ACC112 (cell line): ENCODE data around the gene PSMB1.
A peak's percentile ranks its signal among the peaks of the same experiment; 100 is the strongest.

Experiments
- H2AFZ ChIP-seq: fragments of 200-600 bp; sonication (generic); one replicate; pipeline ENCODE4 v1.6.0; 2017; ENCODE audit warnings: antibody characterized with exemption, low read length; ENCODE audit not compliant: unreplicated experiment
- H3K27ac ChIP-seq: fragments of 200-600 bp; sonication (generic); 2 replicates; pipeline ENCODE4 v1.5.1; 2014; ENCODE audit warnings: low read depth, mild to moderate bottlenecking, antibody characterized with exemption, low read length, moderate library complexity
- H3K27me3 ChIP-seq: fragments of 200-600 bp; sonication (generic); 2 replicates; pipeline ENCODE4 v1.6.1; 2014; ENCODE audit warnings: mild to moderate bottlenecking, antibody characterized with exemption, low read length, moderate library complexity, mixed read lengths; ENCODE audit not compliant: insufficient read depth
- H3K36me3 ChIP-seq: fragments of 200-600 bp; sonication (generic); 2 replicates; pipeline ENCODE4 v1.6.1; 2016; ENCODE audit warnings: mild to moderate bottlenecking, antibody characterized with exemption, low read length, moderate library complexity, mixed read lengths; ENCODE audit not compliant: insufficient read depth
- H3K4me1 ChIP-seq: fragments of 200-600 bp; sonication (generic); one replicate; pipeline ENCODE4 v1.6.1; 2016; ENCODE audit warnings: low read length, mixed read lengths; ENCODE audit not compliant: insufficient read depth, unreplicated experiment, control insufficient read depth
- H3K4me3 ChIP-seq: fragments of 200-600 bp; sonication (generic); 2 replicates; pipeline ENCODE4 v1.5.1; 2014; ENCODE audit warnings: mild to moderate bottlenecking, low read depth, low read length
- H3K79me2 ChIP-seq: fragments of 200-600 bp; sonication (generic); one replicate; pipeline ENCODE4 v1.6.0; 2016; ENCODE audit warnings: low read length; ENCODE audit not compliant: control insufficient read depth, unreplicated experiment, insufficient read depth

PSMB1 gene

DNA sequence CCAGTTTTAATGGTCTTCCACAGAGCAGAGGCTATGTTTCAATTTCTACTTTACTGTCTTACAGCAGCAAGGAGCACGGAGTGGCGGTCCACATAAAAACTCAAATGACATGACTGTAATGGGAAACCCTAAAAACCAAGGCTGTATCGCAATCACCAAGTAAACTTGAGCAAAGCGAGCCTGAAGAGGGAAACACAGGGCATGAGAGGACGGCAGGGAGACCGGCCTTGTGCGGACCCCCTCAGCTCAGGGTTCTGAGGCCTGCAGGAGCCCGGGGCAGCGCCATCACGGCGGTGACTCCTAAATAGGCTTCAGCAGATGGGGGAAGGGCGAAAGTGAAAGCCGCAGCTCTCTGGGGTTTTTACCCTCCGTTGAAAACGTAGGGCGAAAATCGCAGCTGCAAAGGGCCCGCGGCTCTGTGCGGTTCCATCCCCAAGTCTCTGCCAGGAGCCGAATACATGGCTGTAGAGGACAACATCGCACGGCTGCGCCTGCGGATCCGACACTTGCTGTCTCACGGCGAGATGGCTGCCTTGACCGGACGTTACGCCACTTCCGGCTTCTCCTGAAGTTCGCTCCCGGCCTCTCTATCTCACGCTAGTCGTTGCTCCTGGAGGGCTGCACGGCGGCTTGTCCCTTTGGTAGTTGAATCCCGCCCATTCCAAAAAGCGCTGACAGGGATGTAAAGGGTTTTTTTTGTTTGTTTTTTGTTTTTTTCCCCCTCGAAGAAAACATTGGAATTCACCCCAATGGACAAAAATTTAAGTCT is at the start of gene PSMB1:
Gene PSMB1 (minus strand): TSS at position 543 of the 769 bp plus-strand sequence. CDS start 65 bp downstream, at position 478.
- Histone ChIP-seq H3K4me3 (peak within 1 kb of the TSS; percentile 98), H3K4me1 (peaks cover 38% of the 10 kb centered on the region), H3K27me3 (no peaks in the 10 kb centered on the region), H2AFZ (peak within 1 kb of the TSS; percentile 99), H3K27ac (peak within 1 kb of the TSS; percentile 90), H3K36me3 (peaks cover 21% of the 10 kb centered on the region), H3K79me2 (peaks cover 91% of the 10 kb centered on the region)

- Histone ChIP-seq H3K27ac (no peak overlapping the region), H3K27me3 (peaks cover 83% of the 10 kb centered on the region)
These were observed 44.2 kb upstream of the PSMB1 start for GRCh38 chr6:170597278-170597677.

DNA sequence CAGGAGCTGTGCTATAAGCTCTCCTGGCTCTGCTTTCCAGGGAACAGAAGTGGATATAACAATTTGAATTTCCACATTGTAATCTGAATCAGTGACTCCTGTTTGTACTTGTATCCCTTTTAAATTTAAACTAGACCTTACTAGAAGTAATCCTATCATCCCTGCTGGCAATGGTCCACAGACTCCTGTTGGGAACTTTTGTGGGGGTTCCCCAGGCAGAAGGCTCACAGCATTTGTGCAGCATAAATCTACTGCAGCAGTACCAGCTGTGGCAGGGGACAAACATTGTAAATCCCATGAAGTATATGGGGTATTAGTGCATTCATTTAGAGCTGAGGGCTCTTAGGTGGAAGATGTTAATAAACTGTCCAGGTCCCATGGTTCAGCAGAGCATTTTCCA is 43.3 kb upstream of the PSMB1 start:
- Histone ChIP-seq H3K27ac (no peak overlapping the region), H3K27me3 (peaks cover 85% of the 10 kb centered on the region), H3K36me3 (no peaks in the 10 kb centered on the region), H2AFZ (no peak overlapping the region), H3K79me2 (no peaks in the 10 kb centered on the region), H3K4me1 (no peaks in the 10 kb centered on the region), H3K4me3 (no peak overlapping the region)

More at GRCh38 chr6:170597278-170597677, 44.2 kb upstream of the PSMB1 start:
- Histone ChIP-seq H3K4me3 (no peak overlapping the region), H3K4me1 (no peaks in the 10 kb centered on the region), H3K79me2 (no peaks in the 10 kb centered on the region), H2AFZ (no peak overlapping the region), H3K36me3 (no peaks in the 10 kb centered on the region)

- H3K4me1 ChIP-seq: no peaks in the 10 kb centered on the region
- no peaks in the 10 kb centered on the region for H3K36me3 ChIP-seq
- no peak overlapping the region for H2AFZ ChIP-seq
- H3K79me2 ChIP-seq: no peaks in the 10 kb centered on the region
- no peak overlapping the region for H3K4me3 ChIP-seq
- H3K27me3 ChIP-seq: peaks cover 34% of the 10 kb centered on the region
- no peak overlapping the region for H3K27ac ChIP-seq
These were observed 37.6 kb upstream of the PSMB1 start for GRCh38 chr6:170590725-170591124.

DNA sequence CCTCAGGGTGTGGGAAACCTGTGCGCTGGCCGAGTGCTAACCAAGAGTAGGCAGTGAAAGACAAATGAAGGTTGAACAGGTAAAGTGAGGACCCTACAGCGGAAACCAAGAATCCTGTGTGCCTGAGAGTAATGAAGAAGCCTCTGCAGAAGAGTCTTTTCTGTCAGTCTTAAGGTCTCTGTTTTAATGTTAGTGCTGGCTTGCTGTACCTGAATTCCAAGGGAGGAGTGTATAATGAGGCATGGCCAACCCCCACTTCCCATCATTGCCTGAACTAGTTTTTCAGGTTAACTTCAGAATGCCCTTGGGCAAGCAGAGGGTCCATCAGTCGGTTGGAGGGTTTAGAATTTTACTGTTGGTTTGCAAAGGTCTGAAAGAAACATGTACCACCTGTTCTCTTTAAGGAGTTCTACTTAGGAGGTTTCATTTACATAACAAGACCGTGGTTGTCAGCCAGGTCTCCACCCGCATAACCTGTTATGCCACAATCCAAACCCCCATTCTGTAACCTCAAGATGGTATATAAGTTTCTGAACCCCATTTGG is 31.9 kb upstream of the PSMB1 start:
- H3K79me2 ChIP-seq: peaks cover 24% of the 10 kb centered on the region
- peaks cover 8% of the 10 kb centered on the region for H3K4me1 ChIP-seq
- no peak overlapping the region for H3K27ac ChIP-seq
- H3K27me3 ChIP-seq: no peaks in the 10 kb centered on the region
- H3K36me3 ChIP-seq: peaks cover 8% of the 10 kb centered on the region; the same call in 1 of the 2 replicates
- peak overlapping the region; percentile 80 for H2AFZ ChIP-seq
- H3K4me3 ChIP-seq: peak overlapping the region; percentile 91

DNA sequence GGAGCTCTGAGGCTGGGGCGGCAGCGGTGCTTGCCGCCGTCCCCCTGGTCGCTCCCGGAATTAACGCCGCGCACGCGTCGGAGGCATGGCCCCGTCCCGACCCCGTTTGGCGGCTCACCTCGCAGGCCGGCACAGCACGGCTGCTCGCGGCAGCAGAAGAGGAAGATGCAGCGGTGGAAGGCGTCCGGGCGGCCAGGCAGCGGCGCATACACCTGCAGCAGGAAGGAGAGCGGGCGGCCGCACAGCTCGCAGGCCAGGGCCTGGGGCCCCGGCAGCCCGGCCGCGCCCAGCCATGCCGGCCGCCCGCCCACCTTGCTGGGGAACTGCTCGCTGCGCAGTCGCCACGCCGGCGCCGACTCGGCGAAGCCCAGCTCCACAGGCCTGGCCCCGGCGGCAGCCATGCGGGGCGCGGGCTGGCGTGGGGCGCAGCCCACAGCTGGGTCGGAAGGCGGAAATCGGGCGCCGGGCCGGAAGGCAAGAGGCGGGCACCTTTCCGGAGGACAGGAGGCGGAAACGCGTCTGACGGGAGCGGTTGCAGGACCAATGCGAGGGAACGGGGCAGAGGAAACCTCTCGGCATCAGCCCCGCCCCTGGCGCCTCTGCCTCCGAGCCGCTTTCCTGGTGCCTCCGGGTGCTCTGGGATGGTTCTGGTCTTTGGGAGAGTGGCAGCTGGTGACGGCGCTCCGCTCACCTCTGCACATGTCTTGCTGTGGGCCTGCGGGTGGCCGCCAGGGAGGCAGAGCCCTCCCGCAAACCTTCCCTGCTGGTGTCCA is 31.3 kb upstream of the PSMB1 start, which contains the start of gene PDCD2:
Gene PDCD2 (minus strand): TSS at position 457 of the 773 bp plus-strand sequence. CDS start 56 bp downstream, at position 401.
- peaks cover 24% of the 10 kb centered on the region for H3K79me2 ChIP-seq
- H3K36me3 ChIP-seq: peaks cover 8% of the 10 kb centered on the region; the same call in 1 of the 2 replicates
- peaks cover 8% of the 10 kb centered on the region for H3K4me1 ChIP-seq
- peak within 1 kb of the TSS; percentile 36; the same call in 1 of the 2 replicates for H3K27ac ChIP-seq
- H3K27me3 ChIP-seq: no peaks in the 10 kb centered on the region
- peak within 1 kb of the TSS; percentile 91 for H3K4me3 ChIP-seq
- peak within 1 kb of the TSS; percentile 80 for H2AFZ ChIP-seq

- H3K27ac ChIP-seq: peak overlapping the region; percentile 36; the same call in 1 of the 2 replicates
- no peaks in the 10 kb centered on the region for H3K27me3 ChIP-seq
- H3K4me3 ChIP-seq: peak overlapping the region; percentile 91
- H3K36me3 ChIP-seq: peaks cover 10% of the 10 kb centered on the region
- peak overlapping the region; percentile 67 for H2AFZ ChIP-seq
- peaks cover 8% of the 10 kb centered on the region for H3K4me1 ChIP-seq
- H3K79me2 ChIP-seq: peaks cover 24% of the 10 kb centered on the region
These were observed 30.7 kb upstream of the PSMB1 start for GRCh38 chr6:170583756-170584180.

DNA sequence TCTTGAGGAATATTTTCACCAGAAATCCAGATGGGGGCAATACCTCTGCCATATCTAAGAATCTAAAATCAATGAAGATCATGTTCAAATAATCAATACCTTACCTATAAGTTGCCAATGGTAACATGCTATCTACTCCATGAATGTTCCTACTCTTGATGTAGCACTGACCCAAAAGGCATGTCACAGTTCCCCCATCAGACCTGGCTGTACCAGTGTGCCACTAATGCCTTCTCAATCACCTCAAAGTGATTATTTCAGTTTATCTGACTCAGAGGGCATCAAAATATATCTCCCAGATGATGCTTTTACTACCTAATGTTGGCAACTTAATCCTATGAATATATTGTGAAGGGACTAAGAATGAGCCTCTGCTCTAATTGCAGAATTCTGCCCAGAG is 25.8 kb upstream of the PSMB1 start:
- Histone ChIP-seq H3K36me3 (peaks cover 14% of the 10 kb centered on the region), H3K79me2 (peaks cover 14% of the 10 kb centered on the region)

GRCh38 chr6:170575250-170575649 is 22.1 kb upstream of the PSMB1 start:
- Histone ChIP-seq H3K36me3 (peaks cover 7% of the 10 kb centered on the region), H3K4me1 (no peaks in the 10 kb centered on the region), H3K27me3 (no peaks in the 10 kb centered on the region), H2AFZ (no peak overlapping the region), H3K4me3 (no peak overlapping the region), H3K79me2 (no peaks in the 10 kb centered on the region), H3K27ac (no peak overlapping the region)

More for the DNA sequence above, 25.8 kb upstream of the PSMB1 start:
- Histone ChIP-seq H3K4me3 (no peak overlapping the region), H3K4me1 (peaks cover 8% of the 10 kb centered on the region), H3K27me3 (no peaks in the 10 kb centered on the region), H3K27ac (no peak overlapping the region), H2AFZ (no peak overlapping the region)

DNA sequence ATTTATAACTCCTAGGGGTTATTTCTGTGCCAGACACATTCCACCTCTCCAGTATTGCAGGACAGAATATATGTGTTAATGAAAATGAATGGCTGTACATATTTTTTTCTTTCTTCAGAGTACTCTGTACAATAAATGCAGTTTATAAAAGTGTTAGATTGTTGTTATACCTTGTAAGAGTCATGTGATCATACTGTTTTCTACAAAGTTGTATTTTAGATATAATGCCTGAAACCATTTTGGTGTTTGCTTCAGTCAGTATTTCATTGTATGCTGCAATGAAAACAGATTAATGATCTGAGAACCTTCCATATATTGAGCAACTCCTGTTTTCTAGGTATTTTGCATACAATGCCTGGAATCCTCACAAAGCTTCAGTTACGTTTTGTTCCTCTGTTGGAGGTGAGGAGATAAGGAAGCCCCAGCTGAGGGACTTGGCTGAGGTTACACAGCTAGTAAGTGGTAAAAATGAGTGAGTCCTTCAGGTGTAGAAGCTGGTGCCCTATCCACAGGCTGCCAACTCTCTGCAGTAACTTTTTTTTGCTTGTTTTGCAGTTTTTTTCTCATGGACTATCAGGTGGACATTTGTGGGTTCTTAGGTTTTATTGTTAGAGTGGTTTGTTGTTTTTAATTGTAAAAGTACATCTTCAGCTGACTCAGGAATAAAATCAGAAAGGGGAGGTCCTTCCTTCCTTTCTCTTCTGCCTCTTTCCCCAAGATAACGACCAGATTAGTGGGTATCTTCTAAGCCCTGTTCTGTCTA is 19.8 kb upstream of the PSMB1 start:
- no peaks in the 10 kb centered on the region for H3K79me2 ChIP-seq
- no peak overlapping the region for H3K4me3 ChIP-seq
- H3K4me1 ChIP-seq: no peaks in the 10 kb centered on the region
- no peak overlapping the region for H2AFZ ChIP-seq
- no peaks in the 10 kb centered on the region for H3K27me3 ChIP-seq
- H3K36me3 ChIP-seq: peaks cover 18% of the 10 kb centered on the region
- no peak overlapping the region for H3K27ac ChIP-seq
